HepG2 (cell line): ENCODE results near the gene SDF2. TPM values are rescaled to one million over a fixed set of nuclear protein-coding genes. Genes with fewer than 3 reads are reported as not detected.

Experiments used
- ERF ChIP-seq: IDR thresholded peaks from 2 replicates; pipeline ENCODE4 v1.6.1; 2018; ENCODE audit warnings: missing biosample characterization, missing genetic modification reagents
- GZF1 ChIP-seq: sonication (generic); formaldehyde crosslinking; IDR thresholded peaks from 2 replicates; pipeline ENCODE4 v1.5.1; 2020; ENCODE audit warnings: mild to moderate bottlenecking, missing genetic modification reagents
- HNRNPUL1 ChIP-seq: fragments of 200-400 bp; formaldehyde crosslinking; IDR thresholded peaks from 2 replicates; pipeline ENCODE4 v1.6.1; 2017; ENCODE audit warnings: low read depth, mild to moderate bottlenecking, low read length, moderate library complexity
- MIXL1 ChIP-seq: IDR thresholded peaks from 2 replicates; pipeline ENCODE4 v1.6.1; 2016
- MLLT10 ChIP-seq: sonication (generic); formaldehyde crosslinking; IDR thresholded peaks from 2 replicates; pipeline ENCODE4 v1.4.0; 2020; ENCODE audit warnings: missing genetic modification reagents
- MXD4 ChIP-seq: IDR thresholded peaks from 2 replicates; pipeline ENCODE4 v1.6.1; 2016; ENCODE audit warnings: mild to moderate bottlenecking, missing biosample characterization, missing genetic modification reagents
- NFE2 ChIP-seq: sonication (generic); formaldehyde crosslinking; IDR thresholded peaks from 2 replicates; pipeline ENCODE4 v1.4.0; 2020; ENCODE audit warnings: missing genetic modification reagents
- NPAS2 ChIP-seq: sonication (generic); formaldehyde crosslinking; IDR thresholded peaks from 2 replicates; pipeline ENCODE4 v1.8.0; 2022; ENCODE audit warnings: mild to moderate bottlenecking, missing genetic modification reagents, borderline replicate concordance
- PHF20 ChIP-seq: sonication (generic); formaldehyde crosslinking; IDR thresholded peaks from 2 replicates; pipeline ENCODE4 v1.5.0; 2020; ENCODE audit warnings: mild to moderate bottlenecking, missing genetic modification reagents
- POGK ChIP-seq: sonication (generic); formaldehyde crosslinking; conservative IDR thresholded peaks from 2 replicates; pipeline ENCODE4 v1.8.0; 2022; ENCODE audit warnings: mild to moderate bottlenecking, moderate library complexity, missing genetic modification reagents
- REST ChIP-seq, 2 experiments: IDR thresholded peaks; 2 replicates each; pipeline ENCODE4 v1.6.1; 2011 to 2012; ENCODE audit warnings: low read length in 2 of 2, borderline replicate concordance in 1 of 2, low read depth in 1 of 2, mild to moderate bottlenecking in 1 of 2, moderate library complexity in 1 of 2
- SNAPC2 ChIP-seq: sonication (generic); formaldehyde crosslinking; IDR thresholded peaks from 2 replicates; pipeline ENCODE4 v1.8.1; 2022; ENCODE audit warnings: mild to moderate bottlenecking, missing genetic modification reagents
- ZNF317 ChIP-seq: sonication (generic); formaldehyde crosslinking; IDR thresholded peaks from 2 replicates; pipeline ENCODE4 v1.5.0; 2020; ENCODE audit warnings: mild to moderate bottlenecking, missing genetic modification reagents
- ZNF660 ChIP-seq: sonication (generic); formaldehyde crosslinking; IDR thresholded peaks from 2 replicates; pipeline ENCODE4 v1.5.1; 2020; ENCODE audit warnings: mild to moderate bottlenecking, low read depth, missing genetic modification reagents, borderline replicate concordance
- ZSCAN25 ChIP-seq: sonication (generic); formaldehyde crosslinking; IDR thresholded peaks from 2 replicates; pipeline ENCODE4 v1.8.0; 2022; ENCODE audit warnings: mild to moderate bottlenecking, missing genetic modification reagents
- polyA plus RNA-seq, 8 experiments: library from polyadenylated mRNA; depleted of rRNA in 3 of 8; stranded (reverse) in 7 of 8; unstranded in 1 of 8; fragments of >200 nt; fragmentation: Illumina TruSeq in 4 of 8; extraction: Trizol in 4 of 8; gene quantifications; 2 replicates each; pipeline versions ENCODE4 v1.2.1 to v1.2.3, GENCODE V29; 2011 to 2016; ENCODE audit warnings: low read depth in 4 of 8, missing spikeins in 1 of 8, mixed read lengths in 1 of 8; ENCODE audit not compliant: insufficient read depth in 1 of 8
- total RNA-seq, 5 experiments: library from RNA; depleted of rRNA; stranded (reverse); fragments of >200 nt; fragmentation: Illumina TruSeq; extraction: Trizol; gene quantifications; 2 replicates each; pipeline ENCODE4 v1.2.3, GENCODE V29; 2016; ENCODE audit warnings: low read depth in 1 of 5
- TF ChIP-seq, protein P1 (sequence below): sonication (generic); formaldehyde crosslinking; IDR thresholded peaks from 2 replicates; pipeline ENCODE4 v1.4.0; 2020; ENCODE audit warnings: missing genetic modification reagents
- TF ChIP-seq, protein P2 (sequence below): sonication (generic); formaldehyde crosslinking; IDR thresholded peaks from 2 replicates; pipeline ENCODE4 v1.4.0; 2020; ENCODE audit warnings: missing genetic modification reagents
- TF ChIP-seq, protein P3 (sequence below): sonication (generic); formaldehyde crosslinking; IDR thresholded peaks from 2 replicates; pipeline ENCODE4 v1.5.1; 2020; ENCODE audit warnings: missing genetic modification reagents, mild to moderate bottlenecking, borderline replicate concordance

SDF2 gene
- total and polyA plus RNA-seq, 2 of the 13 experiments (the other 11 are each of a cell fraction or from before 2014, with no cell fraction given) = 58.2 to 58.4 TPM

DNA sequence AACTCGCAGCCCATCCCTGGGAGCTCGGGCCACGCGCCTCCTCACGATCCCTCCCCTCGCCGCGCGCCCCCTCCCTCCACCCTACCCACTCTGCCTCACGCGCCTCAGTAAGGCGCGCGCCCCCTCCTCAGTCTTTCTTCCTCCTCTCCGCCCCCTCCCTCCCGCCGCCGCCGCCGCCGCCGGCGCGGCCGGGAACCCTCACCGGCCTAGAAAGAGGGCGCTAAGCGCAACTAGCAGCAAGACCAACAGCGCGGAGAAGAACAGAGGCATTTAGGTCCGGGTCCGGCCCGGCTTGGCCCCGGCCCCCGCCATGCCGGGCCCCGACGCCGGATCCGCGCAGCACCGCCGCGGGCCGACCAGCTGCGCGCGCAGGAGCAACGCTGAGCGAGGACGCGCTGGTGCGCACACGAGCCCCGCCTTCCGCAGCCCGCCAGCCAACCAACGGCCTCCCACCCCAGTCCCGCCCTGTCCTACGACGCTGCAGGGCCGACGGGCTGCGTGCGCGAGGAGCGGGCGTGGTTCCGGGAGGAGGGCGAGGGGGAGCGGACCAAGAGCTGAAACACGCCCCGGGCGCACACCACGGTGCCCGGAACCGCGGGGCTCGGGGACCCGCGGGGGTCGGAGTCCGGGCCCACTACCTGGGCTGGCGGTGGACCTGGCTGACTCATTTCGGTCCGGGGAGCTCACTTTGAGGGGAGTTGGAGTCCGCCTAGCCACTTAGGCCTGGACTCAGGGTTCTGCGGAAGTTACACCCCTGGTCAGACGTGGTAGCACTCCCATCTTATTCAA lies 16.7 kb downstream of the SDF2 start, which contains the start of gene BLTP2 (continued):
- TF ChIP-seq, protein P1, sequence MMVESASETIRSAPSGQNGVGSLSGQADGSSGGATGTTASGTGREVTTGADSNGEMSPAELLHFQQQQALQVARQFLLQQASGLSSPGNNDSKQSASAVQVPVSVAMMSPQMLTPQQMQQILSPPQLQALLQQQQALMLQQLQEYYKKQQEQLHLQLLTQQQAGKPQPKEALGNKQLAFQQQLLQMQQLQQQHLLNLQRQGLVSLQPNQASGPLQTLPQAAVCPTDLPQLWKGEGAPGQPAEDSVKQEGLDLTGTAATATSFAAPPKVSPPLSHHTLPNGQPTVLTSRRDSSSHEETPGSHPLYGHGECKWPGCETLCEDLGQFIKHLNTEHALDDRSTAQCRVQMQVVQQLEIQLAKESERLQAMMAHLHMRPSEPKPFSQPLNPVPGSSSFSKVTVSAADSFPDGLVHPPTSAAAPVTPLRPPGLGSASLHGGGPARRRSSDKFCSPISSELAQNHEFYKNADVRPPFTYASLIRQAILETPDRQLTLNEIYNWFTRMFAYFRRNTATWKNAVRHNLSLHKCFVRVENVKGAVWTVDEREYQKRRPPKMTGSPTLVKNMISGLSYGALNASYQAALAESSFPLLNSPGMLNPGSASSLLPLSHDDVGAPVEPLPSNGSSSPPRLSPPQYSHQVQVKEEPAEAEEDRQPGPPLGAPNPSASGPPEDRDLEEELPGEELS (CRISPR knock-in tag) = no peak
- TF ChIP-seq REST (IDR thresholded peaks at IDR 0.05; ENCODE audit: borderline replicate concordance in 1 of 2, low read depth in 1 of 2, low read length in 2 of 2) (peak in 1 of 2 experiments; percentile 25; a peak in 1 of 4 replicates), HNRNPUL1 (no peak), ZNF317 (CRISPR knock-in tag) (0 out of 2 replicates have a peak, but pooled peaks have one; percentile 34), ERF (CRISPR knock-in tag) (peak; percentile 71), ZNF660 (CRISPR knock-in tag) (no peak), NFE2 (CRISPR knock-in tag) (no peak), ZSCAN25 (peak; percentile 17), SNAPC2 (CRISPR knock-in tag) (0 out of 2 replicates have a peak, but pooled peaks have one; percentile 64), MLLT10 (CRISPR knock-in tag) (no peak), MXD4 (CRISPR knock-in tag) (peak; percentile 85), PHF20 (peak; percentile 81), GZF1 (CRISPR knock-in tag) (no peak), POGK (CRISPR knock-in tag) (peak; percentile 35; the same call in 1 of the 2 replicates), MIXL1 (CRISPR knock-in tag) (no peak), NPAS2 (CRISPR knock-in tag) (no peak)
- TF ChIP-seq, protein P2, sequence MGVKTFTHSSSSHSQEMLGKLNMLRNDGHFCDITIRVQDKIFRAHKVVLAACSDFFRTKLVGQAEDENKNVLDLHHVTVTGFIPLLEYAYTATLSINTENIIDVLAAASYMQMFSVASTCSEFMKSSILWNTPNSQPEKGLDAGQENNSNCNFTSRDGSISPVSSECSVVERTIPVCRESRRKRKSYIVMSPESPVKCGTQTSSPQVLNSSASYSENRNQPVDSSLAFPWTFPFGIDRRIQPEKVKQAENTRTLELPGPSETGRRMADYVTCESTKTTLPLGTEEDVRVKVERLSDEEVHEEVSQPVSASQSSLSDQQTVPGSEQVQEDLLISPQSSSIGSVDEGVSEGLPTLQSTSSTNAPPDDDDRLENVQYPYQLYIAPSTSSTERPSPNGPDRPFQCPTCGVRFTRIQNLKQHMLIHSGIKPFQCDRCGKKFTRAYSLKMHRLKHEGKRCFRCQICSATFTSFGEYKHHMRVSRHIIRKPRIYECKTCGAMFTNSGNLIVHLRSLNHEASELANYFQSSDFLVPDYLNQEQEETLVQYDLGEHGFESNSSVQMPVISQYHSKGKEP (CRISPR knock-in tag) = no peak; the same call in 1 of the 2 replicates
- TF ChIP-seq, protein P3, sequence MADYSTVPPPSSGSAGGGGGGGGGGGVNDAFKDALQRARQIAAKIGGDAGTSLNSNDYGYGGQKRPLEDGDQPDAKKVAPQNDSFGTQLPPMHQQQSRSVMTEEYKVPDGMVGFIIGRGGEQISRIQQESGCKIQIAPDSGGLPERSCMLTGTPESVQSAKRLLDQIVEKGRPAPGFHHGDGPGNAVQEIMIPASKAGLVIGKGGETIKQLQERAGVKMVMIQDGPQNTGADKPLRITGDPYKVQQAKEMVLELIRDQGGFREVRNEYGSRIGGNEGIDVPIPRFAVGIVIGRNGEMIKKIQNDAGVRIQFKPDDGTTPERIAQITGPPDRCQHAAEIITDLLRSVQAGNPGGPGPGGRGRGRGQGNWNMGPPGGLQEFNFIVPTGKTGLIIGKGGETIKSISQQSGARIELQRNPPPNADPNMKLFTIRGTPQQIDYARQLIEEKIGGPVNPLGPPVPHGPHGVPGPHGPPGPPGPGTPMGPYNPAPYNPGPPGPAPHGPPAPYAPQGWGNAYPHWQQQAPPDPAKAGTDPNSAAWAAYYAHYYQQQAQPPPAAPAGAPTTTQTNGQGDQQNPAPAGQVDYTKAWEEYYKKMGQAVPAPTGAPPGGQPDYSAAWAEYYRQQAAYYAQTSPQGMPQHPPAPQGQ (CRISPR knock-in tag) = no peak
